Measurements from ENCODE around the gene CSF1R. TPM values are rescaled to one million over a fixed set of nuclear protein-coding genes. Genes with fewer than 3 reads are reported as not detected.

The CSF1R gene
- total and polyA plus RNA-seq, 2 of the 8 experiments (the other 6 are each of a cell fraction or from before 2014, with no cell fraction given): 0.12 TPM; not detected in 1

GRCh38 chr5:150133581-150134197 lies 47.3 kb upstream of the CSF1R start (continued):
- TF ChIP-seq HDAC6 (IDR thresholded peaks at IDR 0.05; ENCODE audit: low read depth, low read length): no peak
- TF ChIP-seq ATF3 (IDR thresholded peaks at IDR 0.05; ENCODE audit: insufficient read depth, low read depth, low read length): no peak
- no peak for TF ChIP-seq CBX8 (IDR thresholded peaks at IDR 0.05; ENCODE audit: borderline replicate concordance, low read depth, low read length)
- TF ChIP-seq BRCA1 (IDR thresholded peaks at IDR 0.05; ENCODE audit: low read depth, low read length): no peak
- TF ChIP-seq, protein P1, sequence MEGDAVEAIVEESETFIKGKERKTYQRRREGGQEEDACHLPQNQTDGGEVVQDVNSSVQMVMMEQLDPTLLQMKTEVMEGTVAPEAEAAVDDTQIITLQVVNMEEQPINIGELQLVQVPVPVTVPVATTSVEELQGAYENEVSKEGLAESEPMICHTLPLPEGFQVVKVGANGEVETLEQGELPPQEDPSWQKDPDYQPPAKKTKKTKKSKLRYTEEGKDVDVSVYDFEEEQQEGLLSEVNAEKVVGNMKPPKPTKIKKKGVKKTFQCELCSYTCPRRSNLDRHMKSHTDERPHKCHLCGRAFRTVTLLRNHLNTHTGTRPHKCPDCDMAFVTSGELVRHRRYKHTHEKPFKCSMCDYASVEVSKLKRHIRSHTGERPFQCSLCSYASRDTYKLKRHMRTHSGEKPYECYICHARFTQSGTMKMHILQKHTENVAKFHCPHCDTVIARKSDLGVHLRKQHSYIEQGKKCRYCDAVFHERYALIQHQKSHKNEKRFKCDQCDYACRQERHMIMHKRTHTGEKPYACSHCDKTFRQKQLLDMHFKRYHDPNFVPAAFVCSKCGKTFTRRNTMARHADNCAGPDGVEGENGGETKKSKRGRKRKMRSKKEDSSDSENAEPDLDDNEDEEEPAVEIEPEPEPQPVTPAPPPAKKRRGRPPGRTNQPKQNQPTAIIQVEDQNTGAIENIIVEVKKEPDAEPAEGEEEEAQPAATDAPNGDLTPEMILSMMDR (IDR thresholded peaks at IDR 0.05; ENCODE audit: control extremely low read depth in 1 of 3, insufficient read depth in 1 of 3, low read depth in 1 of 3, low read length in 3 of 3): no peak
- TF ChIP-seq ZNF274 (IDR thresholded peaks at IDR 0.05; ENCODE audit: borderline replicate concordance, extremely low read depth, low read length): no peak
- TF ChIP-seq SIX5 (IDR thresholded peaks at IDR 0.05; ENCODE audit: low read depth, low read length): no peak
- TF ChIP-seq RFX5 (IDR thresholded peaks at IDR 0.05; ENCODE audit: borderline replicate concordance, low read depth, low read length): no peak
- no peak for TF ChIP-seq CHD1 (IDR thresholded peaks at IDR 0.05; ENCODE audit: low read depth, low read length)
